GM03348 (cell line): ENCODE data around the gene TIMP4.

Experiments
- DNase-seq: peaks from one replicate; pipeline ENCODE4 v3.0.0; 2012; ENCODE audit warnings: low spot score

TIMP4 gene

GRCh38 chr3:12147049-12147780 is 11.5 kb downstream of the TIMP4 start:
- DNase-seq: no peak

- peak; percentile 71 for DNase-seq
These were observed 14.7 kb downstream of the TIMP4 start for GRCh38 chr3:12143949-12144504.

GRCh38 chr3:12142476-12142875 is 16.2 kb downstream of the TIMP4 start:
- DNase-seq: no peak

GRCh38 chr3:12141350-12141749 is 17.4 kb downstream of the TIMP4 start:
- DNase-seq: no peak

GRCh38 chr3:12139111-12139511 is 19.6 kb downstream of the TIMP4 start:
- peak; percentile 71 for DNase-seq

- DNase-seq: peak; percentile 31
These were observed 20.7 kb downstream of the TIMP4 start for GRCh38 chr3:12138044-12138443.

- DNase-seq: no peak
These were observed 22.3 kb downstream of the TIMP4 start for GRCh38 chr3:12136371-12136770.

GRCh38 chr3:12135029-12135657 is 23.6 kb downstream of the TIMP4 start:
- peak; percentile 83 for DNase-seq

- DNase-seq: no peak
These were observed 25.8 kb downstream of the TIMP4 start for GRCh38 chr3:12132881-12133280.

- DNase-seq: no peak
These were observed 27.2 kb downstream of the TIMP4 start for GRCh38 chr3:12131351-12132090.

GRCh38 chr3:12127391-12127790 is 31.3 kb downstream of the TIMP4 start:
- DNase-seq: no peak

GRCh38 chr3:12125772-12126171 is 32.9 kb downstream of the TIMP4 start:
- DNase-seq: no peak

- DNase-seq: no peak
These were observed 37.2 kb downstream of the TIMP4 start for GRCh38 chr3:12121466-12121865.

- DNase-seq: no peak
These were observed 38.2 kb downstream of the TIMP4 start for GRCh38 chr3:12120374-12121140.

GRCh38 chr3:12117473-12117872 is 41.2 kb downstream of the TIMP4 start:
- no peak for DNase-seq

GRCh38 chr3:12116870-12117269 is 41.8 kb downstream of the TIMP4 start:
- DNase-seq: no peak

- no peak for DNase-seq
These were observed 42.9 kb downstream of the TIMP4 start for GRCh38 chr3:12115849-12116248.

- no peak for DNase-seq
These were observed 43.6 kb downstream of the TIMP4 start for GRCh38 chr3:12115104-12115503.

GRCh38 chr3:12114251-12114650 is 44.5 kb downstream of the TIMP4 start:
- DNase-seq: no peak

- DNase-seq: no peak
These were observed 51.5 kb downstream of the TIMP4 start for GRCh38 chr3:12107071-12107713.
